ENCODE results near the gene UTP15.

The UTP15 gene

DNA sequence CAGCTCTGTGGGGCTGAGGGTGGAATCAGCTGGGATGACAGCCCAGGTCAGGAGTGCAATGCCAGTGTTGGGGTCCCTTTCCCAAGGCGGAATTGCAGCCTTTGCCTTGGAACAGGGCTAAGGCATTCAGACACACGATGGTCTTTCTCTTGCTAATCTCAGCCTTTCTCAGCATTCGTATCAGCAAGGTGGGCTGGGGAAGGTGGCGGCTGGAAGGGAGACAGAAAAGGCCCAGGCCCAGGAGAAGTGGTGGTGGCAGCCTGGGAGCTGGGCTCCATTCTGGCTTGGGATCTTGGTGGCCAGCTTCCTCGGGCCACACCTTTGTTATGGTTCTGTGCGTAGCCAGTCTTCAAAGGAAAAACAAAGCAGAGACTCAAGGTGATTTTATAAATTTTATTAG, 59.3 kb downstream of the UTP15 start:
- Mint-ChIP-seq H3K4me3 (no peak overlapping the region), H3K4me1 (ENCODE audit: low read depth) (peaks cover 3% of the 10 kb centered on the region), H3K27me3 (peaks cover 67% of the 10 kb centered on the region), H3K9me3 (no peaks in the 10 kb centered on the region), H3K36me3 (ENCODE audit: low read depth) (no peaks in the 10 kb centered on the region), H3K27ac (no peak overlapping the region)
- DNase-seq: no peak

DNA sequence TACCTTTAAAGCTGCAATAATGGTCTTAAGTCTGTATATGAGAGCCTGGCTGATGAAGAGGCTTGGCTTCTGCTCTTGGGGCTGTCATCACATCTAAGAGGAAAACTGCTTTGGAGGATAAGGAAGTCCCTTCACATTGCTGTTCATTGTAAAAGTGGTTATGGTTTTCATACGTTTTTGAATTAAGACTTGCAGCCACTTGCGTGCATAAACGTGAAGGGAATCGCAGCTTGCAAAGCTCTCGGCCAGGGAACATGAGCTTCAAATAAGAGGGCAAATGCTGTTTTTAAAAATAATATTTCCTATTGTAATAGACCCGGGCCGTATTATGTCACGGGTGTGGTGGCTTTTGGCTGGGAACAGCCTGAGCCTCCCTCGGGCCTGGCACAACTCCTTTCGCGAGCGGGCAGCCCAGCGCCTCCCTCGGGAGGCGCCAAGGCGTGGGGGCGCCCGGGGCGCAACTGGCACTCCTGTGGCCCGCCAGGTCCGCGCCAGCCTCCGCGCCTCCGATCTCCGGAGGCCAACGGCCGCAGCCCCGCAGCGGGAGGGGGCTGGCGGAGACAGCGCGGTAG, 59.9 kb downstream of the UTP15 start:
- Mint-ChIP-seq H3K9me3 (no peaks in the 10 kb centered on the region), H3K4me1 (ENCODE audit: low read depth) (peaks cover 3% of the 10 kb centered on the region), H3K36me3 (ENCODE audit: low read depth) (no peaks in the 10 kb centered on the region), H3K4me3 (peak overlapping the region; percentile 59), H3K27ac (no peak overlapping the region), H3K27me3 (peaks cover 71% of the 10 kb centered on the region)
- no peak for DNase-seq

DNA sequence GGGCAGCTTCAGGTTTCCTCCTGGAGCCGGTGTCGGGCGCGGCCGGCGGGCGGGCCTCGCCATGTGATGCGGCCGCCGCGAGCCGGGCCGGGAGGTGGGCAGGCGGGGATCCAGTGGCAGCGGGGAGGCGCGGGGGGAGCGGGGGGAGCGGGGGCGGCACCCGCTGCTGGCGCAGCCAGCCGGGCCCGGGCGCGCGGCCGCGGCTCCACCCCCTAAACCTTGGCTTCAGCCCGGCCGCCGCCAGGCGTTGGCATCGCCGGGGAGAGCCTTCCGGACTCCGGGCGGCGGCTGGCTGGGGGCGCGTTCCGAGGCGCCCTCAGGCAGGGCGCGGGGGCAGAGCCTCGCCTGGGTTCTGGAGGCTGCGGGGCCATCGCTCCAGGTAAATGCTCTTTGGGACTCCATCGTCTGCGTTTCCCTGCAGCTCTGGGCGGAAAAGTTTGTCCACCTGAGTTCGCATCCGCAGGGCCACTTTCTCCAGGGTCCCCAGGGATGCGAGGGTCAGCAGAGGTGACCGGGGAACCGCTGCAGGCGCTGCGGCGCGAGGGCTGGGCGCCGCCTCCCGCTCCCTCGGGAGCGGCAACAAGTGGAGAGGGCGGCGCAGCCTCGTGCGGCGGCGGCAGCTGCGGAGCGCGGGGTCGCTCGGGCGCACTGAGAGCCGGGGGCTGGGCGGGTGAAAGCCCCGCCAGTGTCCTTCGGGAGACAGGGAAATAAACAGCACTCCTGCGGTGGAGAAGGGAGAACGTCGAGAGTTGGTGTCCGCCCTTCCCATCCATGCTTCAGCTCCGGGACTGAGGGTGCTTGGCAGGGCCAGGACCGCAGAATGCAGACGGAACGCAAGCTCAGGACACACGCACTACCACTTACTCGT, 60.6 kb downstream of the UTP15 start, which contains the start of gene ARHGEF28:
TSS of gene ARHGEF28 (plus strand) at position 253 of the 868 bp plus-strand sequence. CDS start 58,656 bp downstream, outside the sequence.
- Mint-ChIP-seq H3K27ac (no peak within 1 kb of the TSS), H3K9me3 (no peaks in the 10 kb centered on the region), H3K36me3 (ENCODE audit: low read depth) (no peaks in the 10 kb centered on the region), H3K27me3 (peaks cover 74% of the 10 kb centered on the region), H3K4me3 (peak within 1 kb of the TSS; percentile 59), H3K4me1 (ENCODE audit: low read depth) (peaks cover 3% of the 10 kb centered on the region)
- peak; percentile 43 for DNase-seq

DNA sequence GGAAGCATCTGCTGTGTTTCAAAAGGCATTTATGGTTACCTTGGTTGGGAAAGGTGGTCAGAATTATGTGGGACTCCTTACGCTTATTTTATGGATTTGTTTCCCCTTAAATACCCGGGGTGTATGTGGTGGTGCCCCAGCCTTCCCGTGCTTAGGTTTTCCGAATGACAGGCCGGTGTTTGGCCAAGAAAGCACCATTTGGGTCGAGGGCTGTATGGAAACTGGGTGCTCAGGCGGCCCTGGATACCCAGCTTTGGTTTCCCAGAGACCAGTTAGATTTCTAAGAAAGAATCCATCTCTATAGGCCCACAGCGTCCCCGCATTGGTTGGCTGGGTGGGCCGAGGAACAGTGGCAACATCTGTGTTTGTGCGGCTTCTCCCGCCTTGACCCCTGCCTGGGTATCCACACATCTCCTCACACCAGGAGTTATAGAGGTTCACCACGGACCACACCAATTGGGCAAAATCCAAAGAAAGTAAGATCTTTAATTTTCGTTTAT, 61.3 kb downstream of the UTP15 start:
- peaks cover 77% of the 10 kb centered on the region for H3K27me3 Mint-ChIP-seq
- H3K36me3 Mint-ChIP-seq (ENCODE audit: low read depth): no peaks in the 10 kb centered on the region
- peaks cover 3% of the 10 kb centered on the region for H3K4me1 Mint-ChIP-seq (ENCODE audit: low read depth)
- H3K9me3 Mint-ChIP-seq: no peaks in the 10 kb centered on the region
- peak overlapping the region; percentile 53 for H3K4me3 Mint-ChIP-seq
- DNase-seq: no peak
- no peak overlapping the region for H3K27ac Mint-ChIP-seq

DNA sequence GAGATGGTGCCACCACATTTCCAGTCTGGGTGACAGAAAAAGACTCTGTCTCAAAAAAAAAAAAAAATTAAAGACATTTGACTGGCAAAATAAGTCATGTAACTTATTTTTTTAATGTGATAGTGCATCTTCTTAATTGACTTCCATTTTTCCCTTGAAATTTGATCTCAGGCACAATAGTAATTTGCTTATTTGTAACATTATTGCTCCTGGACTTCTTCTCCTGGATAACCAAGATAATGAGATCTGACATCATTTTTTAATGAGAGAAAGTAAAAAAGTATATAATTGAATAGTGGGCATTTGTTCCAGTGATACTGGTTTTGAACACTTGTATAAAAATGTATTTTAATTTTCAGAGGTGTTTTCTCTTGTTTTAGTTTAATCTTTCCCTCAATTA, 63.9 kb downstream of the UTP15 start:
- H3K36me3 Mint-ChIP-seq (ENCODE audit: low read depth): no peaks in the 10 kb centered on the region
- peaks cover 3% of the 10 kb centered on the region for H3K4me1 Mint-ChIP-seq (ENCODE audit: low read depth)
- no peaks in the 10 kb centered on the region for H3K9me3 Mint-ChIP-seq
- H3K27me3 Mint-ChIP-seq: peaks cover 64% of the 10 kb centered on the region
- no peak overlapping the region for H3K27ac Mint-ChIP-seq
- DNase-seq: no peak
- H3K4me3 Mint-ChIP-seq: no peak overlapping the region

DNA sequence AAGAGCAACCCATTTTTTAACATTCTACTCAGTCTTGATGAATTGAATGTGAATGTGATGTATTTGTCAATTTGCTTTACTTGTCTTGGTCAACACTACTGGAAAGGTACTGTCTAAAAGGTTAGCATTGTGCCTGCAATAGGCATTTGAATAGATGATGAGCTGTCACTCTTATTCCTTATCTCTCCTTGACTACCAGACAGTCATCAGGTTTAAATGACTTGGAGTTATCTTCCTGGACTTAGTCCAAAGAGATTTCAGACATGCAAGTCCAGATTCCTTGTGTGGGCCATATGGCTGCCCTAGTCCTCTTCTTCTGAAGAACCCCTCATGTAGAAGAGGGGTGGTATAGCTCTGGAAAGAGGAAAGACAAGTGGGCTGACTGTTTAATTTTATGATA, 65.2 kb downstream of the UTP15 start:
- H3K4me1 Mint-ChIP-seq (ENCODE audit: low read depth): no peaks in the 10 kb centered on the region
- H3K4me3 Mint-ChIP-seq: no peak overlapping the region
- no peaks in the 10 kb centered on the region for H3K9me3 Mint-ChIP-seq
- H3K27me3 Mint-ChIP-seq: peaks cover 59% of the 10 kb centered on the region
- DNase-seq: no peak
- H3K27ac Mint-ChIP-seq: no peak overlapping the region
- no peaks in the 10 kb centered on the region for H3K36me3 Mint-ChIP-seq (ENCODE audit: low read depth)

DNA sequence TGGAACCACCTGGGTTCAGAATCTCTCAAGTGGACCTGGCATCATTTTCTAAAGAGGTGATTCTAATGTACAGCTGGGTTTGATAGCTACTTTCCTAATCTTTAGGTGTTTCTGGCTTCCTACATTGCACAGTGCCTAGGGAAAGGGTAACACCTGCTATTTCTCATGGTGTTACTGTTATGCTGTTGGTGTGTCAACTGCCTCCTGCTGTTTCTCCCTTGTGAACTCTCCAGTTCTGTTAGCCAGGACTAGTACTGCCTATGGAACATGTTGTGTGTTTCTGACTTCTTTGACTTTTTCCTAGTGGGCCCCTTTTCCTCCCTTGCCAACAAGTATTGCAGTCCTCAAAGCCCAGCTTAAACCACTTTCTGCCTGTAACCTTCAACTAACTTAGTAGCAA, 66.0 kb downstream of the UTP15 start:
- H3K4me3 Mint-ChIP-seq: no peak overlapping the region
- no peak overlapping the region for H3K27ac Mint-ChIP-seq
- H3K4me1 Mint-ChIP-seq (ENCODE audit: low read depth): no peaks in the 10 kb centered on the region
- H3K9me3 Mint-ChIP-seq: no peaks in the 10 kb centered on the region
- DNase-seq: no peak
- no peaks in the 10 kb centered on the region for H3K36me3 Mint-ChIP-seq (ENCODE audit: low read depth)
- H3K27me3 Mint-ChIP-seq: peaks cover 58% of the 10 kb centered on the region

All from activated T-cell treated with anti-CD3 and anti-CD28 coated beads, Interleukin-2, amount 50 U/mL, for 24 hours (primary cell).